Measurements from ENCODE around the gene LILRB2. TPM values are rescaled to one million over a fixed set of nuclear protein-coding genes. Genes with fewer than 3 reads are reported as not detected.

Gene LILRB2
- total RNA-seq, 1 experiment from 2014 or later, result not detected

DNA sequence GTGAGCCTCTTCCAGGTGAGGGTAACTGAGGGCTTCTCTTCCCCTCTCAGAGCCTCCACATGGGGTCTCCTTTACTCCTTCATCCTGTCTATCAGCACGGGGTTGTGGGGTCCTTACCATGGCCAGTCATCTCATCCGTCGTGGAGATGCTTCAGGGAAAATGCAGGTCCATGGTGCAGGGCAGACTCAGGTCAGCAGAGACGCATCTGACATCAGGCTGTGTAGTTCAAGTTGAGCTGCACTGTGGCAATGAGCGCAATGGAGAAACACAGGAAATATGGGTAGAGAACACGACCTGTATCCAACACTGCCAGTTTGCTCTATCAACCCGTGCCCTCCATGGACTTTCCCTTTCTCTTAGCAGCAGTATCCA is 18.2 kb upstream of the LILRB2 start:
- ChIA-PET RAD21 (ENCODE audit: low non-redundant PET in 1 of 2, low total read pairs in 2 of 2, uncharacterized antibody in 2 of 2, unreplicated experiment in 2 of 2) (no interaction called here), CTCF (interaction anchor here (0.8 kb wide), 1 partner anchor 33 kb away, joined by 3 read pairs; no protein-coding TSS in a partner anchor), POLR2A (no interaction called here)
- DNase-seq (ENCODE audit: low read depth, low spot score), result no peak
- TF ChIP-seq, protein P1, sequence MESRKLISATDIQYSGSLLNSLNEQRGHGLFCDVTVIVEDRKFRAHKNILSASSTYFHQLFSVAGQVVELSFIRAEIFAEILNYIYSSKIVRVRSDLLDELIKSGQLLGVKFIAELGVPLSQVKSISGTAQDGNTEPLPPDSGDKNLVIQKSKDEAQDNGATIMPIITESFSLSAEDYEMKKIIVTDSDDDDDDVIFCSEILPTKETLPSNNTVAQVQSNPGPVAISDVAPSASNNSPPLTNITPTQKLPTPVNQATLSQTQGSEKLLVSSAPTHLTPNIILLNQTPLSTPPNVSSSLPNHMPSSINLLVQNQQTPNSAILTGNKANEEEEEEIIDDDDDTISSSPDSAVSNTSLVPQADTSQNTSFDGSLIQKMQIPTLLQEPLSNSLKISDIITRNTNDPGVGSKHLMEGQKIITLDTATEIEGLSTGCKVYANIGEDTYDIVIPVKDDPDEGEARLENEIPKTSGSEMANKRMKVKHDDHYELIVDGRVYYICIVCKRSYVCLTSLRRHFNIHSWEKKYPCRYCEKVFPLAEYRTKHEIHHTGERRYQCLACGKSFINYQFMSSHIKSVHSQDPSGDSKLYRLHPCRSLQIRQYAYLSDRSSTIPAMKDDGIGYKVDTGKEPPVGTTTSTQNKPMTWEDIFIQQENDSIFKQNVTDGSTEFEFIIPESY (IDR thresholded peaks at IDR 0.05; ENCODE audit: extremely low read depth, insufficient replicate concordance, low read length), result no peak
- TF ChIP-seq SIN3A (IDR thresholded peaks at IDR 0.05; ENCODE audit: low read depth) (no peak), SRF (IDR thresholded peaks at IDR 0.05; ENCODE audit: low read depth) (no peak), ELF1 (IDR thresholded peaks at IDR 0.05; ENCODE audit: borderline replicate concordance, low read depth) (no peak), ZFX (IDR thresholded peaks at IDR 0.05) (no peak), EGR1 (IDR thresholded peaks at IDR 0.05; ENCODE audit: low read depth) (no peak), ZNF274 (IDR thresholded peaks at IDR 0.05; ENCODE audit: low read depth, low read length) (no peak), CBX3 (IDR thresholded peaks at IDR 0.05; ENCODE audit: low read depth) (no peak)
- TF ChIP-seq, protein P2, sequence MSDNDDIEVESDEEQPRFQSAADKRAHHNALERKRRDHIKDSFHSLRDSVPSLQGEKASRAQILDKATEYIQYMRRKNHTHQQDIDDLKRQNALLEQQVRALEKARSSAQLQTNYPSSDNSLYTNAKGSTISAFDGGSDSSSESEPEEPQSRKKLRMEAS (IDR thresholded peaks at IDR 0.05), result no peak
- TF ChIP-seq, protein P3, sequence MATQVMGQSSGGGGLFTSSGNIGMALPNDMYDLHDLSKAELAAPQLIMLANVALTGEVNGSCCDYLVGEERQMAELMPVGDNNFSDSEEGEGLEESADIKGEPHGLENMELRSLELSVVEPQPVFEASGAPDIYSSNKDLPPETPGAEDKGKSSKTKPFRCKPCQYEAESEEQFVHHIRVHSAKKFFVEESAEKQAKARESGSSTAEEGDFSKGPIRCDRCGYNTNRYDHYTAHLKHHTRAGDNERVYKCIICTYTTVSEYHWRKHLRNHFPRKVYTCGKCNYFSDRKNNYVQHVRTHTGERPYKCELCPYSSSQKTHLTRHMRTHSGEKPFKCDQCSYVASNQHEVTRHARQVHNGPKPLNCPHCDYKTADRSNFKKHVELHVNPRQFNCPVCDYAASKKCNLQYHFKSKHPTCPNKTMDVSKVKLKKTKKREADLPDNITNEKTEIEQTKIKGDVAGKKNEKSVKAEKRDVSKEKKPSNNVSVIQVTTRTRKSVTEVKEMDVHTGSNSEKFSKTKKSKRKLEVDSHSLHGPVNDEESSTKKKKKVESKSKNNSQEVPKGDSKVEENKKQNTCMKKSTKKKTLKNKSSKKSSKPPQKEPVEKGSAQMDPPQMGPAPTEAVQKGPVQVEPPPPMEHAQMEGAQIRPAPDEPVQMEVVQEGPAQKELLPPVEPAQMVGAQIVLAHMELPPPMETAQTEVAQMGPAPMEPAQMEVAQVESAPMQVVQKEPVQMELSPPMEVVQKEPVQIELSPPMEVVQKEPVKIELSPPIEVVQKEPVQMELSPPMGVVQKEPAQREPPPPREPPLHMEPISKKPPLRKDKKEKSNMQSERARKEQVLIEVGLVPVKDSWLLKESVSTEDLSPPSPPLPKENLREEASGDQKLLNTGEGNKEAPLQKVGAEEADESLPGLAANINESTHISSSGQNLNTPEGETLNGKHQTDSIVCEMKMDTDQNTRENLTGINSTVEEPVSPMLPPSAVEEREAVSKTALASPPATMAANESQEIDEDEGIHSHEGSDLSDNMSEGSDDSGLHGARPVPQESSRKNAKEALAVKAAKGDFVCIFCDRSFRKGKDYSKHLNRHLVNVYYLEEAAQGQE (IDR thresholded peaks at IDR 0.05; ENCODE audit: low read depth), result no peak
- no TSS peak for BruUV-seq (replicated peaks)
- Histone ChIP-seq H3K9ac (ENCODE audit: low read length) (no peak overlapping the region), H3K36me3 (ENCODE audit: control insufficient read depth in 1 of 2, insufficient read depth in 2 of 2, low read length in 2 of 2) (no peaks in the 10 kb centered on the region), H4K20me1 (ENCODE audit: insufficient read depth) (no peaks in the 10 kb centered on the region), H3K9me3 (ENCODE audit: control insufficient read depth in 1 of 2, insufficient read depth in 1 of 2, low read depth in 1 of 2, low read length in 2 of 2) (no peaks in the 10 kb centered on the region; a peak in 1 of 4 replicates), H3K4me2 (ENCODE audit: low read length) (no peak overlapping the region), H3K27me3 (ENCODE audit: insufficient read depth, low read length) (peaks cover 42% of the 10 kb centered on the region), H3K4me1 (ENCODE audit: control insufficient read depth in 1 of 2, insufficient read depth in 2 of 2, low read length in 2 of 2) (no peaks in the 10 kb centered on the region), H3K79me2 (ENCODE audit: insufficient read depth, low read length) (no peaks in the 10 kb centered on the region), H3K9me2 (ENCODE audit: insufficient read depth) (no peaks in the 10 kb centered on the region), H3K4me3 (replicated peaks in 1 of 2; ENCODE audit: low read depth in 1 of 2, low read length in 2 of 2) (no peak overlapping the region), H3K27ac (ENCODE audit: low read depth, low read length) (no peak overlapping the region), H2AFZ (ENCODE audit: low read depth, low read length, poor library complexity, severe bottlenecking) (no peak overlapping the region)
- ATAC-seq, result no peak
- intact Hi-C loops (cut with micrococcal nuclease), result loop anchor here (5.0 kb wide), 1 partner anchor 333 kb away; the partner anchor contains the start of gene LILRB1

Data from HCT116 (cell line).